Hematopoietic multipotent progenitor cell treated with erythropoietin and hydrocortisone succinate and interleukin-3 and kit ligand, for 17 days (in vitro differentiated cells): ENCODE results near the gene CNTFR.

Experiments used
- DNase-seq: peaks from one replicate; pipeline ENCODE4 v3.0.0-alpha.2; 2015; ENCODE audit warnings: low spot score

The CNTFR gene

GRCh38 chr9:34522971-34523797, 66.3 kb downstream of the CNTFR start, which contains the start of gene ENHO:
Gene ENHO (minus strand): TSS chr9:34522990. CDS start chr9:34521695, 1,295 bp downstream.
- peak; percentile 81 for DNase-seq

- no peak for DNase-seq
Observed at GRCh38 chr9:34522091-34522887, 67.2 kb downstream of the CNTFR start.

GRCh38 chr9:34521406-34522045, 68.0 kb downstream of the CNTFR start:
- no peak for DNase-seq

- no peak for DNase-seq
Observed at GRCh38 chr9:34520505-34521385, 68.8 kb downstream of the CNTFR start.

GRCh38 chr9:34520096-34520495, 69.4 kb downstream of the CNTFR start:
- DNase-seq, result no peak

GRCh38 chr9:34519321-34520020, 70.1 kb downstream of the CNTFR start:
- no peak for DNase-seq

GRCh38 chr9:34518896-34519295, 70.6 kb downstream of the CNTFR start:
- no peak for DNase-seq

GRCh38 chr9:34518110-34518616, 71.4 kb downstream of the CNTFR start:
- no peak for DNase-seq

- DNase-seq, result no peak
Observed at GRCh38 chr9:34517185-34517584, 72.3 kb downstream of the CNTFR start.

- no peak for DNase-seq
Observed at GRCh38 chr9:34515959-34516358, 73.6 kb downstream of the CNTFR start.

GRCh38 chr9:34514816-34515215, 74.7 kb downstream of the CNTFR start:
- DNase-seq, result no peak

GRCh38 chr9:34514401-34514800, 75.1 kb downstream of the CNTFR start:
- no peak for DNase-seq

- DNase-seq, result no peak
Observed at GRCh38 chr9:34513567-34514214, 75.8 kb downstream of the CNTFR start.

GRCh38 chr9:34512131-34513078, 77.1 kb downstream of the CNTFR start:
- no peak for DNase-seq

- no peak for DNase-seq
Observed at GRCh38 chr9:34510497-34511468, 78.7 kb downstream of the CNTFR start.

- no peak for DNase-seq
Observed at GRCh38 chr9:34508951-34509350, 80.6 kb downstream of the CNTFR start.

GRCh38 chr9:34508463-34508862, 81.1 kb downstream of the CNTFR start:
- DNase-seq, result no peak

GRCh38 chr9:34507966-34508365, 81.6 kb downstream of the CNTFR start:
- no peak for DNase-seq
